Caki2 (cell line): Measurements from ENCODE around the gene BLVRA. TPM values are rescaled to one million over a fixed set of nuclear protein-coding genes. Genes with fewer than 3 reads are reported as not detected.
"Not testable (repeated sequence)": the region's sequence is repeated elsewhere in the genome, so short reads cannot be mapped to it uniquely, and the experiment has no call there.

Experiments used
- DNase-seq: peaks from one replicate; pipeline ENCODE4 v3.0.0-alpha.2; 2015; ENCODE audit warnings: low read depth
- in situ Hi-C: cut with HindIII; loops from 2 replicates; pipeline ENCODE4 v1.10.0; 2016; ENCODE audit warnings: low sequenced_read_pairs, low pct_unique_long_range_greater_than_20kb, mixed read lengths
- total RNA-seq: library from RNA; depleted of rRNA; stranded (reverse); fragments of >200 nt; shearing (Covaris generic); gene quantifications from 2 replicates; pipeline ENCODE4 v1.2.3, GENCODE V29; 2014; ENCODE audit warnings: low replicate concordance; rRNA removed

BLVRA gene, protein sequence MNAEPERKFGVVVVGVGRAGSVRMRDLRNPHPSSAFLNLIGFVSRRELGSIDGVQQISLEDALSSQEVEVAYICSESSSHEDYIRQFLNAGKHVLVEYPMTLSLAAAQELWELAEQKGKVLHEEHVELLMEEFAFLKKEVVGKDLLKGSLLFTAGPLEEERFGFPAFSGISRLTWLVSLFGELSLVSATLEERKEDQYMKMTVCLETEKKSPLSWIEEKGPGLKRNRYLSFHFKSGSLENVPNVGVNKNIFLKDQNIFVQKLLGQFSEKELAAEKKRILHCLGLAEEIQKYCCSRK
- 98.2 and 131 TPM in 2 replicates for total RNA-seq

GRCh38 chr7:43758029-43758821, at the start of gene BLVRA:
TSS of gene BLVRA (plus strand) at chr7:43758680. CDS start at chr7:43771159, 12,479 bp downstream.
- DNase-seq, result peak; percentile 47
- in situ Hi-C loops, result no loop called here

DNA sequence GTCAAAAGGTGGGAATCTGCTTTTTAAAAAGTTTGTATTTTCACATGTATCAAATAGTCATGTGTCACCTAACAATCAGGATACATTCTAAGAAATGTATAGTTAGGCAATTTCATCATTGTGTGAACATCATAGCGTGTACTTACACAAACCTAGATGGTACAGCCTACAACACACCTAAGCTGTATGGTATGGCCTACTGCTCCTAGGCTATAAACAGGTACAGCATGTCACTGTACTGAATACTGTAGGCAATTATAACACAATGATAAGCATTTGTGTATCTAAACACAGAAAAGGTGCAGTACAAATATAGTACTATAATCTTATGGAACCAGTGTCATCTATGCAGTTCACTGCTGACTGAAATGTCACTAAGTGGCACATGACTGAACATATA, 47.0 kb upstream of the BLVRA start:
- in situ Hi-C loops, result no loop called here

DNA sequence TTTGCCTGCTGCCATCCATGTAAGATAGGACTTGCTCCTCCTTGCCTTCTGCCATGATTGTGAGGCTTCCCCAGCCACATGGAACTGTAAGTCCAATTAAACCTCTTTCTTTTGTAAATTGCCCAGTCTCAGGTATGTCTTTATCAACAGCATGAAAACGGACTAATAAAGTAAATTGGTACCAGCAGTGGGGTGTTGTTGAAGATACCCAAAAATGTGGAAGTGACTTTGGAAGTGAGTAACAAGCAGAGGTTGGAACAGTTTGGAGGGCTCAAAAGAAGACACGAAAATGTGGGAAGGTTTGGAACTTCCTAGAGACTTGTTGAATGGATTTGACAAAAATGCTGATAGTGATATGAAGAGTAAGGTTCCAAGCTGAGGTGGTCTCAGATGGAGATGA, 42.5 kb upstream of the BLVRA start:
- DNase-seq, result not testable (repeated sequence)

More for the DNA sequence above, 47.0 kb upstream of the BLVRA start:
- DNase-seq, result no peak

GRCh38 chr7:43716598-43716997, 41.9 kb upstream of the BLVRA start:
- no peak for DNase-seq
- in situ Hi-C loops, result no loop called here

More for the DNA sequence above, 42.5 kb upstream of the BLVRA start:
- in situ Hi-C loops, result not testable (repeated sequence)

DNA sequence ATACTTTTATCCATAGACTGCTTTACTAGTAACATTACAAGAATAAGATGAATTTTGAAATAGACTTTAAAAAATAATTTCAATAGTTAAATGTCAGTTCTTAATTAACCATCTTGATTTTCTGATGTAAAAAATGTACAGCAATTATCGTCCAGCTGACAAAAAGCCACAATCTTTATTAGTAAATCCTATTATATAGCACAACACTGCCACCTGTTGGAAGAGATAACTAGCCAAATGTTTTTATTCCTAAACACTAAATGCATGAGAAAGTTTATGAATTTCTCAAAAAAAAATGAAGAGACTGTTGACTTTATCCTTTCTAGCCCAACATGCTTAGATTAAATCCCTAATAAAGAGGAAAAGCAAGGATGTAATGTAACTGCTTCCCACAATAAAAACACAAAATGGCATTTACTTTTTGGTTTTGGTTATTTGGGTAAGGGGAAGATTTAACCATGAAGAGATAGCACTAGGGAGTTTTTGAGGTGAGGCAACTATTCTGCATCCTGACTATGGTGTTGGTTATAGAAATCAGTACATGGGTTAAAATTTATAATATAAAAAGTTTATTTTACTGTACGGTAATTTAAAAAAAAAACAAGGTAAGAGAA, 37.2 kb upstream of the BLVRA start:
- in situ Hi-C loops, result no loop called here
- peak; percentile 24 for DNase-seq

DNA sequence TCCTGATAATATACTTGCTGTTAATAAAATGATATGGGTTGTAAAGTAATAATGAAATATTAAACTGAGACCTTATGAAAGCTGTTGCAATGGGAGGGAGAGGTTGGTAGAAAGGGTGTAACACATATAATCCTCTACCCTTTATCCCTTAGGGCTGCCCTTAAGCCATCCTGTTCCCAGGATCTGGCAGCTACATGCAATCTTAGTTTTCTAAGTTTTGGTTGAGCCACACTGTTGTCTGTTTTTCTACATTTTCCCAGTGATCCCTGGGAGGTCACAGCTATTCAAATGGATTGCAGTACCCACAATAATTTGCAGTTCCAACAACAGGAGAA, 35.5 kb upstream of the BLVRA start:
- in situ Hi-C loops, result no loop called here
- DNase-seq, result no peak

DNA sequence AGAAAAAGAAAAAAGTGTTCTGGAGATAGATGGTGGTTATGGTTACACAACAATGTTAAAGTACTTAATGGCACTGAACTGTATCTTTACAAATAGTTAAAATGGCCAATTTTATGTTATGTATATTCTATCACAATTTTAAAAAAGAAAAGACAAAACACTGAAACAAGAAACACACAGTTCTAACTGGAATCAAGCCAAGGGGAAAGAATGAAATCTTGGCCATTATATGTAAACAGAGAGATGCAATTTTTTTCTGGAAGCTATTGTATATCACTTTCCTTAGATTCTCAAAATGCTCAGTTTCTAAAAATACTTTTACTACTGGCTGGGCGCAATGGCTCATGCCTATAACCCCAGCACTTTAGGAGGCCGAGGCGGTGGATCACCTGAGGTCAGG, 33.2 kb upstream of the BLVRA start:
- DNase-seq, result no peak
- in situ Hi-C loops, result no loop called here

DNA sequence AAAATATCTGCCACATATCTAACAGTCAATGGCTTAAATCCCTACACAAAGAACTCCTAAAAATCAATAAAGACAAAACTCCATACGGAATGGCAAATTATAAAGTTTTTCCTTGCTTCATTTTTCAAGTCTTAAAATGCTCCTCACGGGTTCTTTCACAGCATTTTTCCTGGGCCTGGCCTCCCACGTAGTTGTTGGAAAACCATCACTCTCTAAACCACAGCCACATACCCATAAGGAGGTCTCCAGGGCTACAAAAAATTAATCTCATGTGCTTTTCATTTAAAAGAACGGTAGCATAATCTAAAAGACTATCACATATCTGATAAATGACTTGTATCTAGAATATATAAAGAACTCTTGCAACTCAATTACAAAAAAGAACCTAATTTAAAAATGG, 32.0 kb upstream of the BLVRA start:
- DNase-seq, result no peak
- in situ Hi-C loops, result no loop called here

DNA sequence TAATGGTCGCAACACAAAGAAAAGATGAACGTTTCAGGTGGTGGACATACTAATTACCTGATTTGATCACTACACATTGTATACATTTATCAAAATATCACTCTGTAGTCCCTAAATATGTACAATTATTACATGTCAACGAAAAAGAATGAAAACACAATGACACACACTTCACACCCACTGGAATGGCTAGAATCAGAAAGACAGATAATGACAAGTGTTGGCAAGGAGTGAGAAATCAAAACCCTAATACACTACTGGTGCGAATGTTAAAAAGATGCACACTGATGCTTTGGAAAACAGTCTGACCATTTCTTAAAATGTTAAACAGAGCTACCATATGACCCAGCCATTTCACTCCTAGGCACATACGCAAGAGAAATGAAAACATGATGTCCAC, 31.5 kb upstream of the BLVRA start:
- no peak for DNase-seq
- in situ Hi-C loops, result no loop called here

DNA sequence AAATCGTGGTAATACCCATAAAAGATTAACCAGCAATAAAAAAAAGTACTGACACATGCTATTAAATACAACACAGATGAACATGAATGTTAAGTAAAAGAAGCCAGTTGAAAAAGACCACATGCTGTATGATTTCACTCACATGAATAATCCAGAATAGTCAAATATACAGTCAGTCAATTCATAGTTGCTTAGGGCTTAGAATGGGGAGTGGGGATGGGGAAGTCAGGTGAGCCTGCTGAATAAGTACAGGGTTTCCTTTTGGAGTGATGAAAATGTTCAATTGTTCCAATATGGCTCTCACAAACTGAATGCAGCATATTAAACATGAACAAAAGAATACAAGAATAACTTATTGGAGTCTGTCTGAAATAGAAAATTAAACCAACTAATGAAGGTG, 31.0 kb upstream of the BLVRA start:
- in situ Hi-C loops, result no loop called here
- DNase-seq, result no peak

DNA sequence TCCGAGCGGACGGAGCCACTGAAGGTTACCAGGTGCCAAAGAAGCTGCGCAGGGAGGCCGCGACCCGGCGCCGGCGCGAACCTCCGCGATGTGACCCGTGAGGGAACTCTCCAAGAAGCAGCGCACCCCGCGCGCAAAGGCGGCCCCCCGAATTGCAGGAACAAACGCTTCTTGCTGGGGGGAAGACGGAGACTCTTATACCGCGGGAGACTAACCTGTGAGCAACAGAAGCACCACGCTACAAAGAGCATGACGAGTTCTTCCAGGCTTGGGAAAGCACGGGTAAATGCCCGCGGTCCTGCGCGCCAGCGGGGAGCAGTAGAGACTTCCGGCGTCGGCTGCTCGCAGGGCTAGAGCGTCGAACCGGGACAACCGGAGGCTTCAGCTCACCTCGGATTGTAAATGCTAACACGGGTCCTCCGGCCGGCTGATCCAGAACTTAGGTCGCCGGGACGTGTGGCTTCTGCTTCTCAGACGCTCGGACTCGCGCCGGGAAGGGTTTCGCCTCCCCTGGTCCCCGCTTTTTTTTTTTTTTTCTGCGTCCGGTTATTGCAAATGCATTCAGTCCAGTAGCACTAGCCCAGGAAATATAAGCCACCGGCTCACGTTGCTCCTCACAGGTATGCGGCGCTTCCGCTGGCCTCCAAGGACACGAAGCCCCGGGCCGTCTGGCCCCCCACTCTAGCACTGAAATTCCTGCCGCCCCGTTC, 29.1 kb upstream of the BLVRA start, which contains the start of gene COA1:
TSS of gene COA1 (minus strand) at position 310 of the 710 bp plus-strand sequence. CDS start 80,909 bp downstream, outside the sequence.
- in situ Hi-C loops, result no loop called here
- DNase-seq, result peak; percentile 92

DNA sequence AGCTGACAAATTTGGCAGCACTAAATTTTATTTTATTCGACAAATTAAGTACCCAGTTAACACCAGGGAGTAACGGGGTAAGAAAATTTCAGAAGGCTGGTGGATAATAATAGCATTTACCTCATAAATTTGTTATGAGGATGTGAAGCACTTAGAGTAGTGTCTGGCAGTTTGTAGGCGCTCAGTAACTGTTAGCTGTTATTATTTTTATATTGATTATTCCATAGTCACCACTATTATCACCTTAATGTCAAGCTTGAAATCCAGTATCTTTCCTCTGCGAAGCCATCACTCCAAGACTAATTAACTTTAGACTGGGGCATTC, 28.6 kb upstream of the BLVRA start:
- DNase-seq, result no peak
- in situ Hi-C loops, result no loop called here

GRCh38 chr7:43731494-43731893, 27.0 kb upstream of the BLVRA start:
- in situ Hi-C loops, result not testable (repeated sequence)
- peak; percentile 76 for DNase-seq

GRCh38 chr7:43734575-43735332, 23.7 kb upstream of the BLVRA start:
- DNase-seq, in situ Hi-C loops: not testable (repeated sequence)

DNA sequence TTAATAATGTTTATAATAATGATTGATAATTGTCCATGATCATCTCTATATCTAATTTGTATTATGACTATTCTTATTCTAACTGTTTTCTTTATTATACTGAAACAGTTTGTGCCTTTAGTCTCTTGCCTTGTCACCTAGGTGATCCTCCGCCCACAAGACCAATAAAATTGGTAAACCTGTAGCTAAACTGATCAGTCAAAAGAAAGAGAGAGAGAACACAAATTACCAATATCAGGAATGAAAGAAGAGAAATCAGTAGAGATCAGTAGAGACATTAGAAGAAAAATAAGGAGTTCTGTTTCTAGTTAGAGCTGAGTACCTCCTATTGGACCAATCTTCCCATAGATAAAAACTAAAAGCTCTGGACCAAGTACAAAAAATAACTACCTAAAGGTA, 23.1 kb upstream of the BLVRA start:
- DNase-seq, result no peak
- in situ Hi-C loops, result no loop called here

GRCh38 chr7:43735802-43736603, 22.5 kb upstream of the BLVRA start:
- DNase-seq, result no peak
- in situ Hi-C loops, result no loop called here

GRCh38 chr7:43737467-43738127, 20.9 kb upstream of the BLVRA start:
- DNase-seq, result no peak
- in situ Hi-C loops, result no loop called here
